Endothelial cell of umbilical vein (primary cell): ENCODE data around the gene GHSR. TPM values are rescaled to one million over a fixed set of nuclear protein-coding genes. Genes with fewer than 3 reads are reported as not detected.

Experiments
- BruUV-seq: library from RNA; stranded (reverse); fragments of 400-500 nt; replicated peaks from 2 replicates; lab custom pipeline; 2021; lab: Mats Ljungman, UMichigan
- CTCF ChIA-PET: fragments of 300-600, 350-600 bp; sonication (Branson Sonifier 250); formaldehyde crosslinking; loops from one replicate; lab custom pipeline; 2021; ENCODE audit warnings: antibody characterized with exemption, inconsistent platforms; lab: Charles Lee
- POLR2A ChIA-PET: fragments of 300-600, 350-600 bp; sonication (Branson Sonifier 250); formaldehyde crosslinking; loops from one replicate; lab custom pipeline; 2021; ENCODE audit warnings: antibody characterized with exemption, inconsistent platforms; lab: Charles Lee
- DNase-seq: peaks from one replicate; pipeline ENCODE4 v3.0.0-alpha.2; 2011; ENCODE audit warnings: low read depth, low spot score
- FAIRE-seq: peaks from 2 replicates; lab custom pipeline; 2011; peaks lifted over from hg19 to GRCh38; lab: Jason Lieb, UNC
- H2AFZ ChIP-seq: 2 replicates; pipeline ENCODE4 v1.6.0; 2012; ENCODE audit warnings: low read depth, low read length, control low read depth, inconsistent platforms
- H3K27ac ChIP-seq: 2 replicates; pipeline ENCODE4 v1.5.1; 2011; ENCODE audit warnings: low read depth, mild to moderate bottlenecking, control low read depth, low read length, moderate library complexity; ENCODE audit not compliant: insufficient read depth
- H3K27me3 ChIP-seq, 2 experiments: 2 replicates each; pipeline versions ENCODE4 v1.6.0 to v1.6.1; 2011; ENCODE audit warnings: low read length in 2 of 2, mixed read lengths in 1 of 2; ENCODE audit not compliant: control insufficient read depth in 2 of 2, insufficient read depth in 2 of 2
- H3K36me3 ChIP-seq, 2 experiments: 2 replicates in 1 of 2; 3 replicates in 1 of 2; pipeline ENCODE4 v1.5.1; 2011; ENCODE audit warnings: low read length in 2 of 2, mild to moderate bottlenecking in 1 of 2, moderate library complexity in 1 of 2; ENCODE audit not compliant: control insufficient read depth in 2 of 2, insufficient read depth in 2 of 2; ENCODE audit errors: extremely low read depth in 1 of 2
- H3K4me1 ChIP-seq: 3 replicates; pipeline ENCODE4 v1.5.1; 2011; ENCODE audit warnings: mild to moderate bottlenecking, low read length; ENCODE audit not compliant: control insufficient read depth, insufficient read depth; ENCODE audit errors: extremely low read depth
- H3K4me2 ChIP-seq: 2 replicates; pipeline ENCODE4 v1.6.1; 2011; ENCODE audit warnings: low read length, control low read depth, mixed read lengths; ENCODE audit not compliant: insufficient read depth
- H3K4me3 ChIP-seq, 3 experiments: fragments of 200-600 bp in 1 of 3; sonication (generic), shearing (Covaris generic) in 1 of 3; replicated peaks in 1 of 3; 2 replicates each; pipeline ENCODE4 v1.5.1; 2011 to 2016; ENCODE audit warnings: control low read depth in 3 of 3, low read length in 3 of 3, mild to moderate bottlenecking in 2 of 3, inconsistent platforms in 1 of 3, low read depth in 1 of 3, moderate library complexity in 1 of 3; ENCODE audit not compliant: insufficient read depth in 1 of 3
- H3K79me2 ChIP-seq: 2 replicates; pipeline ENCODE4 v1.6.0; 2012; ENCODE audit warnings: low read length, inconsistent platforms; ENCODE audit not compliant: control insufficient read depth, insufficient read depth
- H3K9ac ChIP-seq: replicated peaks from 2 replicates; pipeline ENCODE3; 2011; ENCODE audit warnings: low read length, control low read depth; ENCODE audit not compliant: insufficient read depth; ENCODE audit errors: extremely low read depth
- H3K9me1 ChIP-seq: replicated peaks from 3 replicates; pipeline ENCODE4 v1.6.0; 2011; ENCODE audit warnings: mild to moderate bottlenecking, low read length; ENCODE audit not compliant: control insufficient read depth, insufficient read depth; ENCODE audit errors: extremely low read depth
- H3K9me3 ChIP-seq: replicated peaks from 2 replicates; pipeline ENCODE4 v1.5.1; 2012; ENCODE audit warnings: low read length, inconsistent platforms; ENCODE audit not compliant: control insufficient read depth, insufficient read depth
- H4K20me1 ChIP-seq: replicated peaks from 2 replicates; pipeline ENCODE3; 2011; ENCODE audit warnings: mild to moderate bottlenecking, low read length; ENCODE audit not compliant: control insufficient read depth, insufficient read depth; ENCODE audit errors: extremely low read depth
- CTCF ChIP-seq, 2 donors: IDR thresholded peaks; 1 replicate in 1 of 2; 2 replicates in 1 of 2; pipeline ENCODE4 v1.5.1; 2011; ENCODE audit warnings: low read length in 2 of 2, mild to moderate bottlenecking in 2 of 2, moderate library complexity in 2 of 2, control low read depth in 1 of 2, inconsistent platforms in 1 of 2, low read depth in 1 of 2; ENCODE audit not compliant: insufficient read depth in 1 of 2; ENCODE audit errors: extremely low read depth in 1 of 2
- EZH2 ChIP-seq: IDR thresholded peaks from 2 replicates; pipeline ENCODE4 v1.6.1; 2012; ENCODE audit warnings: borderline replicate concordance, low read depth, mild to moderate bottlenecking, moderate library complexity, low read length, inconsistent platforms; ENCODE audit not compliant: severe bottlenecking
- FOS ChIP-seq: IDR thresholded peaks from 2 replicates; pipeline ENCODE4 v1.6.1; 2011; ENCODE audit warnings: mild to moderate bottlenecking, low read length, moderate library complexity, borderline replicate concordance; ENCODE audit not compliant: insufficient read depth
- GATA2 ChIP-seq: IDR thresholded peaks from 2 replicates; pipeline ENCODE4 v1.7.0; 2011; ENCODE audit warnings: low read depth, mild to moderate bottlenecking, moderate library complexity, mixed read lengths, low read length; ENCODE audit not compliant: insufficient read length, insufficient read depth
- JUN ChIP-seq: IDR thresholded peaks from 2 replicates; pipeline ENCODE4 v1.6.1; 2011; ENCODE audit warnings: borderline replicate concordance, low read depth; ENCODE audit not compliant: insufficient read length, insufficient read depth
- POLR2AphosphoS5 ChIP-seq: IDR thresholded peaks from 2 replicates; pipeline ENCODE4 v1.6.1; 2012; ENCODE audit warnings: low read depth, mild to moderate bottlenecking, control low read depth, low read length, moderate library complexity; ENCODE audit not compliant: insufficient read depth
- dilution Hi-C: fragments of 300-500 bp; cut with MboI; formaldehyde crosslinking; loops from one replicate; pipeline ENCODE4 v1.15.0; 2019; ENCODE audit warnings: low sequenced_read_pairs; ENCODE audit not compliant: extremely low pct_ligation_motif_present
- intact Hi-C: fragments of 100-400 bp; cut with micrococcal nuclease; formaldehyde crosslinking; loops from one replicate; pipeline ENCODE4 v1.10.0; 2022
- polyA plus RNA-seq, 4 experiments: library from polyadenylated mRNA; depleted of rRNA in 3 of 4; stranded (reverse) in 3 of 4; unstranded in 1 of 4; fragments of >200 nt; gene quantifications; 2 replicates each; pipeline versions ENCODE4 v1.2.1 to v1.2.3, GENCODE V29; 2011 to 2012; ENCODE audit warnings: missing spikeins in 1 of 4
- total RNA-seq: library from RNA; stranded (reverse); gene quantifications from 2 replicates; pipeline ENCODE4 v1.2.3, GENCODE V29; 2021

The GHSR gene
- total and polyA plus RNA-seq, 2 donors (not counting 3 experiments of a cell fraction or from before 2014, with no cell fraction given) = not detected

GRCh38 chr3:172402892-172403643 lies 45.2 kb downstream of the GHSR start:
- Histone ChIP-seq H4K20me1 (no peaks in the 10 kb centered on the region), H3K9me1 (no peaks in the 10 kb centered on the region), H3K9ac (no peak overlapping the region), H3K9me3 (no peaks in the 10 kb centered on the region), H3K27ac (no peak overlapping the region), H3K4me1 (no peaks in the 10 kb centered on the region), H3K4me3 (no peak overlapping the region), H3K79me2 (no peaks in the 10 kb centered on the region), H3K27me3 (no peaks in the 10 kb centered on the region), H3K4me2 (no peak overlapping the region), H3K36me3 (peaks cover 4 to 9% of the 10 kb centered on the region in 2 experiments), H2AFZ (no peak overlapping the region)
- TF ChIP-seq POLR2AphosphoS5 = no peak
- FAIRE-seq = no peak
- no TSS peak for BruUV-seq
- DNase-seq = no peak
- intact Hi-C loops (no loop called here), dilution Hi-C loops (no loop called here)
- ChIA-PET POLR2A (no interaction called here), CTCF (interaction anchor here (0.8 to 1.6 kb wide), 3 partner anchors 11 to 58 kb away, joined by 3 to 4 read pairs (median 3); no protein-coding TSS in a partner anchor)

GRCh38 chr3:172402090-172402489 lies 46.2 kb downstream of the GHSR start:
- TF ChIP-seq JUN (no peak), CTCF (IDR thresholded peaks at IDR 0.05; ENCODE audit: extremely low read depth in 1 of 2, insufficient read depth in 1 of 2, low read depth in 1 of 2, low read length in 2 of 2) (no peak), POLR2AphosphoS5 (no peak), EZH2 (no peak), GATA2 (no peak), FOS (no peak)
- Histone ChIP-seq H3K4me1 (no peaks in the 10 kb centered on the region), H4K20me1 (no peaks in the 10 kb centered on the region), H3K27me3 (no peaks in the 10 kb centered on the region), H3K9me3 (no peaks in the 10 kb centered on the region), H3K9me1 (no peaks in the 10 kb centered on the region), H2AFZ (no peak overlapping the region), H3K9ac (no peak overlapping the region), H3K4me3 (no peak overlapping the region), H3K36me3 (peaks cover 7 to 10% of the 10 kb centered on the region in 2 experiments), H3K27ac (no peak overlapping the region), H3K4me2 (no peak overlapping the region), H3K79me2 (no peaks in the 10 kb centered on the region)
- no TSS peak for BruUV-seq
- POLR2A ChIA-PET = no interaction called here
- CTCF ChIA-PET = interaction anchor here (1.3 kb wide), 1 partner anchor 59 kb away, joined by 4 read pairs; no protein-coding TSS in a partner anchor
- FAIRE-seq (no peak), DNase-seq (no peak)
- dilution Hi-C loops (no loop called here), intact Hi-C loops (no loop called here)
